OCI-LY1 (cell line): ENCODE measurements around the gene NAV2.

Experiments used
- H2AFZ ChIP-seq: fragments of 200-600 bp; sonication (generic), shearing (Covaris generic); 2 replicates; pipeline ENCODE4 v1.6.0; 2014; ENCODE audit warnings: antibody characterized with exemption, mild to moderate bottlenecking, low read length
- H3F3A ChIP-seq: fragments of 200-600 bp; sonication (generic), shearing (Covaris generic); 2 replicates; pipeline ENCODE4 v1.6.0; 2014; ENCODE audit warnings: mild to moderate bottlenecking, antibody characterized with exemption, low read length, moderate library complexity; ENCODE audit not compliant: insufficient read depth
- H3K27ac ChIP-seq: fragments of 200-600 bp; sonication (generic); 2 replicates; pipeline ENCODE4 v1.5.1; 2014; ENCODE audit warnings: low read length, mixed run types, mild to moderate bottlenecking, low read depth; ENCODE audit not compliant: poor library complexity, severe bottlenecking
- H3K27me3 ChIP-seq: fragments of 200-600 bp; sonication (generic); 2 replicates; pipeline ENCODE4 v1.6.0; 2014; ENCODE audit warnings: antibody characterized with exemption, mild to moderate bottlenecking, low read length, moderate library complexity; ENCODE audit not compliant: insufficient read depth
- H3K36me3 ChIP-seq: fragments of 200-600 bp; sonication (generic); 2 replicates; pipeline ENCODE4 v1.6.1; 2014; ENCODE audit warnings: mild to moderate bottlenecking, antibody characterized with exemption, low read length, moderate library complexity, mixed read lengths; ENCODE audit not compliant: insufficient read depth
- H3K4me1 ChIP-seq: fragments of 200-600 bp; sonication (generic); 2 replicates; pipeline ENCODE4 v1.5.1; 2014; ENCODE audit warnings: mild to moderate bottlenecking, low read length, moderate library complexity; ENCODE audit not compliant: insufficient read depth, severe bottlenecking
- H3K4me2 ChIP-seq: fragments of 200-600 bp; sonication (generic), shearing (Covaris generic); 2 replicates; pipeline ENCODE4 v1.6.1; 2014; ENCODE audit warnings: low read length
- H3K4me3 ChIP-seq: fragments of 200-600 bp; sonication (generic); 2 replicates; pipeline ENCODE4 v1.5.1; 2014; ENCODE audit warnings: low read length, low read depth, mild to moderate bottlenecking, mixed read lengths; ENCODE audit not compliant: poor library complexity, severe bottlenecking
- H3K79me2 ChIP-seq: fragments of 200-600 bp; shearing (Covaris generic); 2 replicates; pipeline ENCODE4 v1.6.1; 2016; ENCODE audit warnings: mixed run types, low read length, mixed read lengths; ENCODE audit not compliant: insufficient read depth
- H3K9ac ChIP-seq: fragments of 200-600 bp; sonication (generic), shearing (Covaris generic); 2 replicates; pipeline ENCODE4 v1.6.1; 2014; ENCODE audit warnings: mild to moderate bottlenecking, low read length, mixed read lengths
- H3K9me2 ChIP-seq: fragments of 200-600 bp; sonication (generic), shearing (Covaris generic); 2 replicates; pipeline ENCODE4 v1.6.1; 2014; ENCODE audit warnings: low read depth, mild to moderate bottlenecking, low read length, mixed read lengths
- H3K9me3 ChIP-seq: fragments of 200-600 bp; shearing (Covaris generic); 2 replicates; pipeline ENCODE4 v1.6.1; 2014; ENCODE audit warnings: low read length, mixed read lengths
- H4K20me1 ChIP-seq: fragments of 200-600 bp; sonication (generic), shearing (Covaris generic); 2 replicates; pipeline ENCODE4 v1.6.0; 2016; ENCODE audit warnings: mild to moderate bottlenecking, low read length; ENCODE audit not compliant: insufficient read depth
- EZH2 ChIP-seq: fragments of 200-600 bp; sonication (generic), shearing (Covaris generic); IDR thresholded peaks from 2 replicates; pipeline ENCODE4 v1.8.0; 2017; ENCODE audit warnings: borderline replicate concordance, mixed run types, mild to moderate bottlenecking, antibody characterized with exemption, low read length, moderate library complexity, mixed read lengths
- TF ChIP-seq, protein P1 (sequence below): fragments of 200-600 bp; sonication (generic), shearing (Covaris generic); IDR thresholded peaks from 2 replicates; pipeline ENCODE4 v1.5.1; 2017; ENCODE audit warnings: mild to moderate bottlenecking, antibody characterized with exemption, low read length, moderate library complexity, mixed read lengths

The NAV2 gene

DNA sequence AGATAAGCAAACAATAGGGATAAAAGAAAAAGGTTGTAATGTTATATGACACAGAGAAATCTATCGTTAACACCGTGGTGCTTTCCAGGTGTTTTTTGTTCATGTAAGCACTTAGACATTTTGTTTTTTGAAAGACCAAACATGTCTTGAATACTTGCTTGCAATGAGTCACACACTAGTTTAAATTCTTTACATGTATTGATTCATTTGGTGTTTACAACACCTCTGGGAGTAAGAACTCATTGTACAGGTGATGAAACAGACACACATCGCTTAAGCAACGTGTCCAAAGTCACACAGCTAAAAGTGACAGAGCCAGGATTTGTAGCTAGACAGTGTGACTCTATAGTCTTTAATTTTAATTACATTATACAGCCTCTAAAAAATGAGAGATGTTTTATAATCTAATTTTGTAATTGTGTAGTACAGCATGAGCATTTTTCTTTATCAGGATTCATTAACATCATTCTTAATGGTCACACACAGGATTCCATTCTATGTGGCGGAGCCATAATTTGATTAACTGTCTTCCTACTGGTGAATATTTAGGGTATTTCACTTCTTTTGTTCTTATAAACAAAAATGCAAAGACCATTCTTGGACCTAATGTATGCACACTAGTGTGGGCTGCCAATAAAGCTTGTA, 298.8 kb downstream of the NAV2 start:
- no peak overlapping the region for H3K9ac ChIP-seq
- H3F3A ChIP-seq: no peaks in the 10 kb centered on the region
- TF ChIP-seq, protein P1, sequence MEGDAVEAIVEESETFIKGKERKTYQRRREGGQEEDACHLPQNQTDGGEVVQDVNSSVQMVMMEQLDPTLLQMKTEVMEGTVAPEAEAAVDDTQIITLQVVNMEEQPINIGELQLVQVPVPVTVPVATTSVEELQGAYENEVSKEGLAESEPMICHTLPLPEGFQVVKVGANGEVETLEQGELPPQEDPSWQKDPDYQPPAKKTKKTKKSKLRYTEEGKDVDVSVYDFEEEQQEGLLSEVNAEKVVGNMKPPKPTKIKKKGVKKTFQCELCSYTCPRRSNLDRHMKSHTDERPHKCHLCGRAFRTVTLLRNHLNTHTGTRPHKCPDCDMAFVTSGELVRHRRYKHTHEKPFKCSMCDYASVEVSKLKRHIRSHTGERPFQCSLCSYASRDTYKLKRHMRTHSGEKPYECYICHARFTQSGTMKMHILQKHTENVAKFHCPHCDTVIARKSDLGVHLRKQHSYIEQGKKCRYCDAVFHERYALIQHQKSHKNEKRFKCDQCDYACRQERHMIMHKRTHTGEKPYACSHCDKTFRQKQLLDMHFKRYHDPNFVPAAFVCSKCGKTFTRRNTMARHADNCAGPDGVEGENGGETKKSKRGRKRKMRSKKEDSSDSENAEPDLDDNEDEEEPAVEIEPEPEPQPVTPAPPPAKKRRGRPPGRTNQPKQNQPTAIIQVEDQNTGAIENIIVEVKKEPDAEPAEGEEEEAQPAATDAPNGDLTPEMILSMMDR: no peak
- no peak for TF ChIP-seq EZH2
- H3K36me3 ChIP-seq: no peaks in the 10 kb centered on the region
- no peaks in the 10 kb centered on the region for H3K79me2 ChIP-seq
- no peak overlapping the region for H2AFZ ChIP-seq
- H4K20me1 ChIP-seq: no peaks in the 10 kb centered on the region
- H3K27me3 ChIP-seq: no peaks in the 10 kb centered on the region
- H3K4me2 ChIP-seq: no peak overlapping the region
- H3K4me3 ChIP-seq: no peak overlapping the region
- H3K9me2 ChIP-seq: no peaks in the 10 kb centered on the region
- no peak overlapping the region for H3K27ac ChIP-seq
- peaks cover 13% of the 10 kb centered on the region for H3K4me1 ChIP-seq
- no peaks in the 10 kb centered on the region for H3K9me3 ChIP-seq

DNA sequence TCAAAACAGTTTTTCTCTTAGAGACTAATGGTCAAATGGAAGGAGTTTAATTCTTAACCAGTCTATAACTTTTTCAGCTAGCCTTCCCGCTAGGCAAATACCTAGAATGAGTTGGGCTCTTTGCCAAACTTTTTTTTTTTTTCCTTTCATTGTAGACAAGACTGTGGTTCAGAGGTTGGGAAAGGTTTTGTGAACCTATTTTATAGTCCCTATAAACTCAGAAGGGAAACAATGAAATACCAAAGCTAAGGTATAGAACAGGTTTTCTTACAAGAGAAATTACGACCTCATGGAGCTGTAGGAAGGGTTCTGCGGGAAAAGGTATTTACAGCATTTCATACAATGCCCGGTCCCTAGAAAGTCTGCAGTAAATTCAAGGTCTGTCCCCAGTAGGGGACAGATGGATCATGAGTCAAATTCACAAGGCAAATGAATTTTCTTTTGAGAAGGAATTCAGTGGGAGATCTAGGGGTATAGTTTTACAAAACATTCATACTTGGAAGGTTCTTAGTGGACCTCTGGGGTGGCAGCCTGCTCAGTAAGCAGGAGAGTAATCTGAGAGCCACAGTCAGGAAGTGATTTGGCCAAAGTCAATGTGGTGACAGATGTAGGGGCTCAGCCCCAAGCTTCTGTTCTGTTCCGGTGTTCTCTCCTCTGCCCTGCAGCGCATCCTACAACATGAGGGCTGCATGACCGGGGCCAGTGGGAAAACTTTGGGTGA, 300.9 kb downstream of the NAV2 start:
- H4K20me1 ChIP-seq: no peaks in the 10 kb centered on the region
- no peaks in the 10 kb centered on the region for H3K36me3 ChIP-seq
- H3K9me3 ChIP-seq: no peaks in the 10 kb centered on the region
- H3K4me2 ChIP-seq: no peak overlapping the region
- H3K4me1 ChIP-seq: peaks cover 7% of the 10 kb centered on the region
- H3K79me2 ChIP-seq: no peaks in the 10 kb centered on the region
- TF ChIP-seq EZH2: no peak
- TF ChIP-seq, protein P1: no peak
- no peak overlapping the region for H3K27ac ChIP-seq
- H2AFZ ChIP-seq: no peak overlapping the region
- no peak overlapping the region for H3K4me3 ChIP-seq
- no peaks in the 10 kb centered on the region for H3K27me3 ChIP-seq
- H3K9ac ChIP-seq: no peak overlapping the region
- H3K9me2 ChIP-seq: no peaks in the 10 kb centered on the region
- H3F3A ChIP-seq: no peaks in the 10 kb centered on the region

DNA sequence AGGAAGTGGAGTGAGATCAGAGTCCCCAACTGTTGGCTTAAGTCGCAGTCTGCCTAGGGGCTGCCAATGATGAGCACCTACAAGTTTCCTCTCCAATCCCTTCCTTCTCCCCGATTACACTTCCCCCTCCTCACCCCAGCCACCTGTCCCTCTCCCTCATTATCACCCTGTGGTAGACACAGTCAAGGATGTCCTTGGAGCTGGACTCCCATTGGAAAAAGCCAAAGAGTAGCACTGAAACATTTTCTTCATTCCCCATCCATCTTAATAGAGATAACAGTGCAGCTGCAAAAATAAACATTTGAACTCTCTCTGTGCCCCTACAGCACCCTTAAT, 301.4 kb downstream of the NAV2 start:
- Histone ChIP-seq H3K9ac (no peak overlapping the region), H3F3A (no peaks in the 10 kb centered on the region), H3K36me3 (no peaks in the 10 kb centered on the region), H2AFZ (no peak overlapping the region), H3K9me2 (no peaks in the 10 kb centered on the region), H3K4me1 (peaks cover 1% of the 10 kb centered on the region), H3K79me2 (no peaks in the 10 kb centered on the region), H3K4me2 (no peak overlapping the region), H3K9me3 (no peaks in the 10 kb centered on the region), H4K20me1 (no peaks in the 10 kb centered on the region), H3K27ac (no peak overlapping the region), H3K4me3 (no peak overlapping the region), H3K27me3 (no peaks in the 10 kb centered on the region)
- TF ChIP-seq, protein P1: no peak
- no peak for TF ChIP-seq EZH2
